NCI-H345 treated with DMSO at 0.1 percent for 48 hours (cell line): ENCODE measurements around the gene IFFO2.

Experiments
- DNase-seq: peaks from one replicate; lab custom pipeline; 2025; ENCODE audit not compliant: unreplicated experiment; lab: John Stamatoyannopoulos, UW

The IFFO2 gene

GRCh38 chr1:18921516-18922251 lies 34.8 kb downstream of the IFFO2 start:
- DNase-seq = no peak

- no peak for DNase-seq
These were observed 35.5 kb downstream of the IFFO2 start for GRCh38 chr1:18920931-18921330.

DNA sequence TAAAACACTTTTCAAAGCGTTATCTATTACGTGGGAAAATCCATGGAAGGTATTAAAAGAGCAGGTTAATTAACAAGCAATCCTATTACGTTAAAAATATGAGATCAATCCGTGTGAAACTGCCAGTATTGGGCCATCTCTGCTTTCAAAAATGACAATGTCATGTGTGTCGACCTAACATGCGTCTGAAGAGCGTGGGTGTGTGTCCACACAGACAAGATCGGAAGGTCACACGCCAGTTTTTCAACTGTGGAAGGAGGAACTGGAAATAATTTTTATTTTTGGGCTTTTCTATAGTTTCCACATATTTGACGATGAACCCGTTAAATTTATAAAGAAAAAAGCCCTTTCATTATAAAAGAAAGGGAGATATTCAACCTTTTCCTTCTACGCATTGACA lies 36.5 kb downstream of the IFFO2 start:
- no peak for DNase-seq

GRCh38 chr1:18919197-18919905 lies 37.1 kb downstream of the IFFO2 start:
- no peak for DNase-seq

- DNase-seq = no peak
These were observed 38.1 kb downstream of the IFFO2 start for GRCh38 chr1:18918417-18918816.

DNA sequence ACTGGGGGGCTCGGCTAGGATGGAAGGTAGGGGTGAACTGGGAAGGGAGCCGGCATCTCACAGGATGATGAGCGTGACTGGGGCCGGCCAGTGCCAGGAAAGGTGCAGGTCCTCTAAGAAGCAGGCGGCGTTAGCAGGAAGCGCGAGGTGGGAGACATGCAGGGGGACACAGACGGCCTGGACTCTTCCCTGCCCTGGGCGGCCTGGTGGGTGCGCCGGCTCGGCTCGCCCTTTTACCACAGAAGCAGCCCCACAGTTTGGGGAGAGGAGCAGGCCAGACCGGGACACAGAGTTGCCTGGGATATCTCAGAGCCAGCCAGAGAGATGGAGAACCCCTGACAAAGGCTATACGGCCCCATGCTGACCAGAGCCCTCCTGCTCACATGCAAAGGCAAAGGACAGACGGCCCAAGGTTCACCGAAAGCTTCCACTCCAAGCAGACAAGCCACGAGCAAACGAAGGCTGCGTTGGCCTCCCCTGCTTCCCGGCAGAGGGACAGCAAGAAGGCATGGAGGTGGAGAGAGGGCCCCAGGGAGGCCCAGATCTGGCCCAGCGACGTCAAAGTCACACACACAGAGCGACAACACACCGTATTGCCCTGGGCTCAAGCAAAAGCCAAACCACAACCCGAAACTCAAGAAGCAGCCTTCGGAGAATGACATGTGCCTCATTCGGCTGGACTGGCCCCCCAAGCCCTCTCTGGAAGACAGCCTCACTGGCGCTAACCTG lies 39.2 kb downstream of the IFFO2 start:
- DNase-seq = no peak

GRCh38 chr1:18915341-18915740 lies 41.1 kb downstream of the IFFO2 start:
- no peak for DNase-seq

GRCh38 chr1:18913065-18913835 lies 43.2 kb downstream of the IFFO2 start:
- peak; percentile 22 for DNase-seq

- no peak for DNase-seq
These were observed 43.9 kb downstream of the IFFO2 start for GRCh38 chr1:18912550-18912949.

DNA sequence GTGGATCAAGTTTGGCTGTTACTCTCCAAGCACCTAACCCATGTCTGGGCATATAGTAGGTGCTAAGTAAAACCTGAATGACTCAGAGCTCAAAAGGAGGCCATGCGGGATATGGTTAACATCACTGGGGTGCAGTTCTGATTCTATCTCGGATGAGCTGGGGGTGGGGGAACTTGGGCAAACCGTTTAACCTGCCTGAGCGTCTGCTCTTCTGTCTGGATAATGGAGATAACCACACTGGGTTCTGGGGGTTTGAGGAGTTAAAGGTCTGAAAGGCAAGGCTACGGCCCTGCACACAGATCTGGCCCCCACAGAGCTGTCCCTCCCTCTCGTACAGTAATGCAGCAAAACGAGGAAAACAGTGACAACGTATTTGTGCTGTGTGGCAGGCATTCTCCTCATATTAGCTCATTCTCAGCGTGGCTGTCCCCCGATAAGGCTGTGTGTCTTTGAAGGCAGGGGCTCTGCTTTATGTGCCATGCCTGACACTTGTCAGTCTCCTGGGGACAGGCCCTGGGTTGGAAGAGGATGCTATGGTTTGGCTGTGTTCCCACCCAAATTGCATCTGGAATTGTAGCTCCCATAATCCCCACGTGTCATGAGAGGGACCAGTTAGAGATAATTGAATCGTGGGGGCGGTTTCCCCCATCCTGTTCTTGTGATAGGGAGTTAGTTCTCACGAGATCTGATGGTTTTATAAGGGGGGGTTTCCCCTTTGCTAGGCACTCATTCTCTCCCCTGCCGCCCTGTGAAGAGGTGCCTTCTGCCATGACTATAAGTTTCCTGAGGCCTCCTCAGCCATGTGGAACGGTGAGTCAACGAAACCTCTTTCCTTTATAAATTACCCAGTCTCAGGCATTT lies 47.3 kb downstream of the IFFO2 start:
- no peak for DNase-seq

DNA sequence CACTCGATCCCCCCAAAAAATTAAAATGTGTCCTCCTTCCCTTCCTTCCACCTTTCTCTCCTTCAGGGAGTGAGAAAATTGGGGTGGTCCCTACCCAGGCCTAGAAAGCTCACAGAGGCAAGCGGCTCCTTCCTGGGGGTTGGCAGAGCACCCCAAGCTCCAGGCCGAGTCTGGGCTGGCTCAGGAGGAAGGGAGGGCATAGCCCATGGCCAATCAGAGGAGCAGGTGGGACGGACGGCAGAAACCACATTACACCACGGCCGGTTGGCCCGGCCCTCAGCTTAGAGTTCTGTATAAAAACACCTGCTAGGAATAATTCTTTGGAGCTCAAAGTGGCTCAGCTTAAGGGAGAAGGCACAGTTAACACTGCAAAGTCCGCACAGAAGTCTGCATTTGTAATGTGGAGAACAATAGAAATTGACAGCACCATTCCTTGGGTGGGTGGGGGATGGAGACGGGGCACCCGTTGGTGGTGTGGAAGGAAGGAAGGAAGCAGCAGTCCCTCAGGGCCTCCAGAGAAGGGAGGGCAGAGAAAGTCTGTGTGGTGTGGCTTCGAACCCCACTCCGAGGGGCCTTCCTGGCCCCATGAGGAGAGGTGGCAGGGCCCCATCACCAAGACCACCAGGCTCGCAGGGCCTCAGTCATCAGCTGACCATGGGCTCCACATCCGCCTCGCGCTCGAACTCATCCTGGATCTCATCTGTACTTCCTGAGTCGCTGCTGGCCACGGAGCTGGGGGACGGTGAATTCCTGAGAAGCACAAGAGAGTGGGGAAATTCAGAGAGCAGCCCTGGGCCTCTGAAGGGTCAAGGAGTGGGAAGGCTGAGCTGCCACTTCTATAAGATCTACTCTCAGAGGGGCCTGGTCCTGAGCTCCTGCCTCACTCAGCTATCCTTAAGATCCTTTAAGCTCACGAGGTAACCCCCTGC lies 48.3 kb downstream of the IFFO2 start:
- DNase-seq = no peak

DNA sequence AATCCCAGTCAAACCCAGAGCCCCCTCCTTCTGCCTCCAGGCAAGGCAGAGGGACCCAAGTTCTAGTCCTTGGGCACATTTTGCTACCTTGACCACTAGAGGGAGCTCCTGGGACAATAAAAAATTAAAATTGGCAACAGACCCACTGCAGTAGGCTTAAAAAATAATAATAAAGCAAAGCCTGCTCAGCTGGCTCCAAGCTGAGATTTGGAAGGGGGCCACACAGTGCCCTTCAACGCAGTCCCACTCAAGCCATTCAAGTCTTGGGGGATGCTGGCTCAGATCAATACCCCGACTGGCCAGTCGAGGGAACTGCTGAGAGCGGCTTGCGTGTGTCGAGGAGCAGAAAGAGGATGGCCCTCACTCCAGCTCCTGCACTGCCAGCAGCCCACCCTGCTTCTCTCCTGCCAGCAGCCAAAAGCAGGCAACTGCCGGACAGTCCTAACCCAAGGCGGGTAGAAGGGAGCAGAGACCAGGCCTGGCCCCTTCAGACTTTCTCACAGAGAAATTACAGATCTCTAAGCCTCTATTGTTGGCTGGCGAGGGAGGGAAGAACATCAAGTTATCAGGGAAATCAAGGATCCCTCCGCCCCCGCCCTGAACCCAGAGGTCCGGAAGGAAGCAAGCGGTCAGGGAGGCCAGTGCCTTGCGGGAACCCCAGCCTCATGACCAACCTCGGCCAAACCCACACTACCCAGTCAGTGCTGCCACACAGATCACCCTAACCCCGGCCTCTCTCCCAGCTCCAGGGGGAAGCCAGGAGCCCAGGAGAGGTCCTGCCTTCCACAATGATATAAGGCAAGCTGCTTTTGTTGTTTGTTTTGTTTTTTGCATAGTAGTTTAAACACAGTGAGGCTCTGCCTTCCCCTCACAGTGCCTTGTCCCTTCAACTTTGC lies 49.2 kb downstream of the IFFO2 start:
- peak; percentile 32 for DNase-seq

DNA sequence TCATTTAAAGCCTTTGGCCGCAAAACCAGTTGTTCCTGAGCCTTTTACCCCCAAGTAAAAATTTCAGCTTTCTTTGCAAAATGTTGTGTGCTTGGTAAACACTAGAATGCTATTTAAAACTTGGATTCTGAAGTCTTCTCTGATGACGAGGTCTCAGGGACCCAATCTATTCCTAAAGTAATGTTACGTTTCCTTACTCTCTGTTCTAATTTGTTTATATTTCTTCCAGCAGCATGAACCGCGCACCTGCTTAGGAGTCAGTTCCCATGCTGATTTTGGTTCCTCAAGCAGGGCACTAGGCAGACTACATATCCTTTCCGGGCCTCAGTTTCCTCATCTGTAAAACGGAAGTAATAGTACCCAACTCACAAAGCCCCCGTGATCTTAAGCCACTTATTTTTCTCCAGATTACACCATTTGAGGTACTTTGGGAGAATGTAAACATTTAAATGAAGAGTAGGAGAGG lies 53.2 kb downstream of the IFFO2 start:
- no peak for DNase-seq

- DNase-seq = peak; percentile 97
These were observed 53.8 kb downstream of the IFFO2 start, which contains the start of gene ALDH4A1 for GRCh38 chr1:18902523-18903290. Gene ALDH4A1, minus strand, starts transcription at chr1:18902555. Its CDS starts 32 bp downstream, at chr1:18902523.

- no peak for DNase-seq
These were observed 54.4 kb downstream of the IFFO2 start for GRCh38 chr1:18901952-18902522.

- DNase-seq = no peak
These were observed 55.1 kb downstream of the IFFO2 start for GRCh38 chr1:18901147-18901951.
